PC-9 (cell line): ENCODE measurements around the gene MLXIPL. TPM values are rescaled to one million over a fixed set of nuclear protein-coding genes. Genes with fewer than 3 reads are reported as not detected.

Experiments
- BruUV-seq: library from RNA; stranded (reverse); fragments of 400-500 nt; replicated peaks from 2 replicates; lab custom pipeline; 2021; lab: Mats Ljungman, UMichigan
- CTCF ChIA-PET: fragments of 300-600 bp; sonication (Branson Sonifier 250); formaldehyde crosslinking; loops from one replicate; lab custom pipeline; 2022; ENCODE audit warnings: antibody characterized with exemption; lab: Charles Lee
- POLR2A ChIA-PET: fragments of 300-600 bp; sonication (Branson Sonifier 250); formaldehyde crosslinking; loops from one replicate; lab custom pipeline; 2022; ENCODE audit warnings: antibody characterized with exemption; ENCODE audit not compliant: unreplicated experiment; lab: Charles Lee
- DNase-seq, 2 experiments: peaks; one replicate each; pipeline versions ENCODE4 v3.0.0 to v3.0.0-alpha.2; 2015 to 2022; ENCODE audit warnings: mixed read lengths in 1 of 2
- H2AFZ ChIP-seq: fragments of 200-600 bp; sonication (generic); 2 replicates; pipeline ENCODE4 v1.8.1; 2017; ENCODE audit warnings: antibody characterized with exemption
- H3F3A ChIP-seq: fragments of 200-600 bp; sonication (generic); 2 replicates; pipeline ENCODE4 v1.8.1; 2017; ENCODE audit warnings: antibody characterized with exemption, mild to moderate bottlenecking, low read depth; ENCODE audit not compliant: insufficient read depth
- H3K27ac ChIP-seq: fragments of 200-600 bp; sonication (generic); 2 replicates; pipeline ENCODE4 v1.6.1; 2016; ENCODE audit warnings: mixed run types
- H3K27me3 ChIP-seq: fragments of 200-600 bp; sonication (generic); 2 replicates; pipeline ENCODE4 v1.6.1; 2016; ENCODE audit warnings: low read depth, mixed run types; ENCODE audit not compliant: insufficient read depth
- H3K36me3 ChIP-seq: fragments of 200-600 bp; sonication (generic); 2 replicates; pipeline ENCODE4 v1.6.1; 2016; ENCODE audit warnings: low read depth, mixed run types
- H3K4me1 ChIP-seq: fragments of 200-600 bp; sonication (generic); replicated peaks from 2 replicates; pipeline ENCODE4 v1.6.1; 2016; ENCODE audit warnings: mixed run types; ENCODE audit not compliant: insufficient read depth
- H3K4me2 ChIP-seq: fragments of 200-600 bp; sonication (generic); 2 replicates; pipeline ENCODE4 v1.6.1; 2017; ENCODE audit warnings: mixed run types
- H3K4me3 ChIP-seq: fragments of 200-600 bp; sonication (generic); 2 replicates; pipeline ENCODE4 v1.6.1; 2016; ENCODE audit warnings: mixed run types
- H3K79me2 ChIP-seq: fragments of 200-600 bp; sonication (generic); 2 replicates; pipeline ENCODE4 v1.6.1; 2017; ENCODE audit warnings: low read depth, mixed run types
- H3K9me2 ChIP-seq: fragments of 200-600 bp; sonication (generic); 2 replicates; pipeline ENCODE4 v1.8.1; 2017; ENCODE audit warnings: mild to moderate bottlenecking; ENCODE audit not compliant: insufficient read depth
- H3K9me3 ChIP-seq: fragments of 200-600 bp; sonication (generic); 2 replicates; pipeline ENCODE4 v1.8.1; 2016; ENCODE audit warnings: low read depth; ENCODE audit not compliant: insufficient read depth
- H4K20me1 ChIP-seq: fragments of 200-600 bp; sonication (generic); 2 replicates; pipeline ENCODE4 v1.8.1; 2017; ENCODE audit not compliant: insufficient read depth
- CTCF ChIP-seq: fragments of 200-600 bp; sonication (generic); conservative IDR thresholded peaks from 2 replicates; pipeline ENCODE4 v1.6.1; 2017; ENCODE audit warnings: mixed run types, antibody characterized with exemption, mild to moderate bottlenecking, moderate library complexity
- EZH2 ChIP-seq: fragments of 200-600 bp; sonication (generic); IDR thresholded peaks from 2 replicates; pipeline ENCODE4 v1.8.0; 2017; ENCODE audit warnings: antibody characterized with exemption, low read depth
- intact Hi-C: fragments of 100-400 bp; cut with micrococcal nuclease; formaldehyde crosslinking; loops from one replicate; pipeline ENCODE4 v1.10.0; 2022; ENCODE audit not compliant: unreplicated experiment
- total RNA-seq: library from RNA; stranded (reverse); gene quantifications from 2 replicates; pipeline ENCODE4 v1.2.3, GENCODE V29; 2021

MLXIPL gene
- total RNA-seq, 1 experiment from 2014 or later, result 24.9 TPM

- H3K79me2 ChIP-seq, result no peaks in the 10 kb centered on the region
- TF ChIP-seq EZH2, result no peak
- TF ChIP-seq CTCF, result no peak
- H3K9me2 ChIP-seq, result no peaks in the 10 kb centered on the region
- intact Hi-C loops, result loop anchor here (1.0 kb wide), 1 partner anchor 53 kb away; the partner anchor contains the start of gene VPS37D
- no peak overlapping the region for H2AFZ ChIP-seq
- CTCF ChIA-PET, result interaction anchor here (0.6 kb wide), 1 partner anchor 20 kb away, joined by 16 read pairs; no protein-coding TSS in a partner anchor
- no peak overlapping the region for H3K4me2 ChIP-seq
- no peak for DNase-seq
- no peaks in the 10 kb centered on the region for H3K36me3 ChIP-seq
- H3K27me3 ChIP-seq, result no peaks in the 10 kb centered on the region
- no peaks in the 10 kb centered on the region for H3K9me3 ChIP-seq
- no peak overlapping the region for H3K27ac ChIP-seq
- no peak overlapping the region for H3K4me3 ChIP-seq
- POLR2A ChIA-PET, result interaction anchor here (0.7 kb wide), 1 partner anchor 32 kb away, joined by 3 read pairs; no protein-coding TSS in a partner anchor
- BruUV-seq, result no TSS peak
- peaks cover 12% of the 10 kb centered on the region for H3K4me1 ChIP-seq
- H4K20me1 ChIP-seq, result no peaks in the 10 kb centered on the region
- H3F3A ChIP-seq, result peaks cover 20% of the 10 kb centered on the region; the same call in 1 of the 2 replicates
These were observed 10.2 kb downstream of the MLXIPL start for GRCh38 chr7:73613954-73614735.

- POLR2A ChIA-PET, result interaction anchor here (0.5 to 0.7 kb wide), 5 partner anchors 9 to 117 kb away, joined by 3 to 9 read pairs (median 6); no protein-coding TSS in a partner anchor
- H3K27ac ChIP-seq, result no peak overlapping the region
- H3K4me1 ChIP-seq, result peaks cover 21% of the 10 kb centered on the region
- H3K9me3 ChIP-seq, result no peaks in the 10 kb centered on the region
- CTCF ChIA-PET, result interaction anchor here (0.6 kb wide), 2 partner anchors 85 to 221 kb away, joined by 3 to 4 read pairs; no protein-coding TSS in a partner anchor
- no peaks in the 10 kb centered on the region for H3K79me2 ChIP-seq
- no peaks in the 10 kb centered on the region for H3K27me3 ChIP-seq
- DNase-seq, result peak; percentile 77 to 80
- H2AFZ ChIP-seq, result no peak overlapping the region
- peaks cover 33% of the 10 kb centered on the region; the same call in 1 of the 2 replicates for H3F3A ChIP-seq
- H3K9me2 ChIP-seq, result no peaks in the 10 kb centered on the region
- intact Hi-C loops, result loop anchor here (1.0 kb wide), 1 partner anchor 55 kb away; the partner anchor contains the start of gene VPS37D
- H3K4me3 ChIP-seq, result no peak overlapping the region
- no peak for TF ChIP-seq EZH2
- TF ChIP-seq CTCF, result peak; percentile 40; the same call in 1 of the 2 replicates
- BruUV-seq, result no TSS peak
- H3K4me2 ChIP-seq, result peak overlapping the region; percentile 45
- no peaks in the 10 kb centered on the region for H4K20me1 ChIP-seq
- H3K36me3 ChIP-seq, result no peaks in the 10 kb centered on the region
These were observed 11.6 kb downstream of the MLXIPL start for GRCh38 chr7:73612598-73613269.

GRCh38 chr7:73611017-73611555, 13.2 kb downstream of the MLXIPL start:
- H3K27me3 ChIP-seq, result no peaks in the 10 kb centered on the region
- CTCF ChIA-PET, result no interaction called here
- H4K20me1 ChIP-seq, result no peaks in the 10 kb centered on the region
- intact Hi-C loops, result no loop called here
- no peak overlapping the region for H3K27ac ChIP-seq
- H3K4me3 ChIP-seq, result no peak overlapping the region
- no TSS peak for BruUV-seq
- no peaks in the 10 kb centered on the region for H3K79me2 ChIP-seq
- H3K9me3 ChIP-seq, result no peaks in the 10 kb centered on the region
- DNase-seq, result no peak
- H3K4me1 ChIP-seq, result peaks cover 21% of the 10 kb centered on the region
- POLR2A ChIA-PET, result no interaction called here
- no peak overlapping the region for H2AFZ ChIP-seq
- no peak for TF ChIP-seq EZH2
- TF ChIP-seq CTCF, result no peak
- peaks cover 34% of the 10 kb centered on the region; the same call in 1 of the 2 replicates for H3F3A ChIP-seq
- no peaks in the 10 kb centered on the region for H3K36me3 ChIP-seq
- H3K9me2 ChIP-seq, result no peaks in the 10 kb centered on the region
- H3K4me2 ChIP-seq, result no peak overlapping the region
